B cell (primary cell): ENCODE results near the gene ABHD2. TPM values are rescaled to one million over a fixed set of nuclear protein-coding genes. Genes with fewer than 3 reads are reported as not detected.

ENCODE experiments used
- ATAC-seq: fragments of 200-7000 bp; cut with Tn5 transposase; one replicate; pipeline ENCODE4 v1.10.0; 2021; ENCODE audit warnings: low read depth, mild to moderate bottlenecking, moderate number of reproducible peaks, moderate library complexity
- CTCF ChIA-PET: fragments of 350-600 bp; sonication (Branson Sonifier 250); formaldehyde crosslinking; loops from one replicate; lab custom pipeline; 2021; ENCODE audit warnings: antibody characterized with exemption, inconsistent platforms; lab: Charles Lee
- POLR2A ChIA-PET: fragments of 350-600 bp; sonication (Branson Sonifier 250); formaldehyde crosslinking; loops from one replicate; lab custom pipeline; 2021; ENCODE audit warnings: antibody characterized with exemption; lab: Charles Lee
- DNase-seq: peaks from one replicate; pipeline ENCODE4 v3.0.0; 2013
- H2AFZ ChIP-seq: 2 replicates; pipeline ENCODE4 v1.6.1; 2012; ENCODE audit warnings: mild to moderate bottlenecking, low read depth, low read length; ENCODE audit not compliant: insufficient read depth, poor library complexity, severe bottlenecking
- H3K27ac ChIP-seq, 2 donors: 1 replicate in 1 of 2; 2 replicates in 1 of 2; pipeline ENCODE4 v1.5.1; 2012 to 2013; ENCODE audit warnings: low read length in 2 of 2, mild to moderate bottlenecking in 2 of 2, moderate library complexity in 1 of 2
- H3K27me3 ChIP-seq, 4 experiments: fragments of 200-600 bp in 1 of 4; sonication (generic) in 1 of 4; replicated peaks in 1 of 4; 1 replicate in 2 of 4; 2 replicates in 2 of 4; pipeline versions ENCODE4 v1.6.1 to v1.7.0; 2013 to 2016; ENCODE audit warnings: low read length in 3 of 4, mild to moderate bottlenecking in 2 of 4, mixed read lengths in 1 of 4, moderate library complexity in 1 of 4; ENCODE audit not compliant: insufficient read depth in 4 of 4, control insufficient read depth in 3 of 4; ENCODE audit errors: control extremely low read depth in 1 of 4
- H3K36me3 ChIP-seq, 2 experiments: replicated peaks in 1 of 2; 1 replicate in 1 of 2; 2 replicates in 1 of 2; pipeline versions ENCODE4 v1.6.1 to v1.7.1; 2013; ENCODE audit warnings: low read length in 1 of 2; ENCODE audit not compliant: insufficient read depth in 2 of 2, control insufficient read depth in 1 of 2; ENCODE audit errors: control extremely low read depth in 1 of 2, extremely low read depth in 1 of 2
- H3K4me1 ChIP-seq, 2 donors: fragments of 200-600 bp in 1 of 2; sonication (generic) in 1 of 2; 1 replicate in 1 of 2; 2 replicates in 1 of 2; pipeline versions ENCODE4 v1.5.1 to v1.6.1; 2013 to 2017; ENCODE audit warnings: low read length in 2 of 2; ENCODE audit not compliant: control insufficient read depth in 2 of 2, insufficient read depth in 2 of 2
- H3K4me2 ChIP-seq: replicated peaks from 2 replicates; pipeline ENCODE3; 2012; ENCODE audit warnings: mild to moderate bottlenecking, low read depth, low read length; ENCODE audit not compliant: poor library complexity, severe bottlenecking
- H3K4me3 ChIP-seq, 5 experiments: fragments of 200-600 bp in 1 of 5; sonication (generic) in 1 of 5; 1 replicate in 3 of 5; 2 replicates in 2 of 5; pipeline versions ENCODE4 v1.5.1 to v1.7.0; 2011 to 2016; ENCODE audit warnings: low read length in 4 of 5, mild to moderate bottlenecking in 4 of 5, low read depth in 2 of 5, control low read depth in 1 of 5, moderate library complexity in 1 of 5; ENCODE audit not compliant: insufficient read depth in 1 of 5; ENCODE audit errors: control extremely low read depth in 1 of 5, extremely low read depth in 1 of 5
- H3K79me2 ChIP-seq: fragments of 200-600 bp; sonication (generic); one replicate; pipeline ENCODE4 v1.6.0; 2016; ENCODE audit warnings: low read length; ENCODE audit not compliant: control insufficient read depth, insufficient read depth
- H3K9ac ChIP-seq: fragments of 200-600 bp; sonication (generic); 2 replicates; pipeline ENCODE4 v1.6.1; 2017; ENCODE audit warnings: mild to moderate bottlenecking, low read length, moderate library complexity
- H3K9me3 ChIP-seq, 3 donors: one replicate each; pipeline versions ENCODE4 v1.6.1 to v1.7.1; 2013; ENCODE audit warnings: low read length in 2 of 3; ENCODE audit not compliant: control insufficient read depth in 2 of 3, insufficient read depth in 1 of 3; ENCODE audit errors: control extremely low read depth in 1 of 3
- H4K20me1 ChIP-seq: 2 replicates; pipeline ENCODE4 v1.6.0; 2012; ENCODE audit warnings: mild to moderate bottlenecking, low read length; ENCODE audit not compliant: insufficient read depth, control insufficient read depth, poor library complexity, severe bottlenecking
- H3K27ac Mint-ChIP-seq: one replicate; pipeline ENCODE4 v1.8.0; 2021; ENCODE audit warnings: mixed read lengths
- H3K27me3 Mint-ChIP-seq: one replicate; pipeline ENCODE4 v1.8.0; 2021; ENCODE audit warnings: mixed read lengths
- H3K4me1 Mint-ChIP-seq: one replicate; pipeline ENCODE4 v1.8.0; 2021; ENCODE audit warnings: mixed read lengths
- H3K4me3 Mint-ChIP-seq: one replicate; pipeline ENCODE4 v1.8.0; 2021; ENCODE audit warnings: mixed read lengths
- H3K9me3 Mint-ChIP-seq: one replicate; pipeline ENCODE4 v1.8.0; 2022; ENCODE audit warnings: mixed read lengths; ENCODE audit not compliant: insufficient read depth
- EZH2 ChIP-seq: IDR thresholded peaks from 2 replicates; pipeline ENCODE4 v1.6.1; 2012; ENCODE audit warnings: borderline replicate concordance, low read depth, mild to moderate bottlenecking, moderate library complexity, low read length; ENCODE audit not compliant: insufficient read depth, poor library complexity, severe bottlenecking
- WGBS: methylation state at CpG from one replicate; pipeline ENCODE4 v1.1.5; 2013; ENCODE audit warnings: missing lambda C conversion rate; ENCODE audit not compliant: insufficient coverage; 5-methylcytosine and 5-hydroxymethylcytosine counted together
- intact Hi-C: fragments of 100-400 bp; cut with micrococcal nuclease; formaldehyde crosslinking; loops from one replicate; pipeline ENCODE4 v1.10.0; 2022
- polyA plus RNA-seq: library from polyadenylated mRNA; depleted of rRNA; stranded (reverse); fragments of >200 nt; gene quantifications from 2 replicates; pipeline ENCODE4 v1.2.3, GENCODE V29; 2012
- total RNA-seq, 2 donors: library from RNA; stranded (reverse); fragments of 120-200 nt in 1 of 2; gene quantifications; 1 replicate in 1 of 2; 2 replicates in 1 of 2; pipeline versions ENCODE4 v1.2.3 to v1.2.4, GENCODE V29; 2013 to 2022
- TF ChIP-seq, protein P1 (sequence below): fragments of 200-600 bp; IDR thresholded peaks from one replicate; pipeline ENCODE4 v1.8.0; 2022; ENCODE audit warnings: antibody characterized with exemption, mild to moderate bottlenecking

ABHD2 gene
- total and polyA plus RNA-seq, 2 donors (not counting 1 experiment from before 2014, with no cell fraction given): 7.1 to 45.8 TPM

DNA sequence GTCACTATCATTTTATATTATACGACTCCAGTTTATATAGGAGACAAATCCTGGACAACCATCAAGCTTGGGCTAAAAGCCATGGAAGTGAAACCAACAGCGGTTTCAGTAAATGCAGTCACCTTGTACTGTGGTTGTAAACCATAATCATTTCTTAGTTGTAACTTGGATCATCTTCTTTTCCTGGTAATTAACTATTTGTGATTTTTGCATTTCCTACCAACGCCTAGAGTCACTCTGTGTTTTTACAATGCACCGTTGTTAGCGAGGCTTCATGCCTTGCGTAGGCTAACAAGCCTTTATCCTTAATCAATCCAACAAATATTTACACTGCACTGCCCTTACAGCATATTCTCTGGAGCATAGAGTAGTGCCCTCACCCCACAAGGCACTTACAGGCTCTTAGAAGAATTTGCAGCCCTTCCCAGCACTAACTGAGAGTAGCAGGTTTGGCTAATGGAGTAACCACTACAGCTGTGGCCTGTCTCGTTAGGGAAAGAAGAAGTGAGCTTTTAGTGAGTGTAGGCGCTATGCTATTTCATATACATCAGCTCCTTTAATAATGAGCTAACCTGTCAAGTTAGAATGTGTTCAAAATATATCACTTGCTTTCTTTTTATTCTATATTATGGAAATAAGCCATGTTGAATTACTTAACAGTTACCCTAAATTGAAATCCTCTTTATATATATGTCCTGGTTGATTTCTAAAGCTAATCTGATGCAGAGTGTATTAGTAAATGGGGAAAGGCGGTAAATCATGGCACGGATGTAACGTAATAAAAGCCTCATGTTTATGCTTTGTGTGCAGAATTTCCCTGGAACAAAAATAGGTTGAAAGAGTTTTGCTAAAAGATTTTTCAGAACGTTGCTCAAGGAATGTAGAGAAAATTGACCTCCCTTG, 62.8 kb downstream of the ABHD2 start:
- H3K9me3 ChIP-seq: no peaks in the 10 kb centered on the region
- no peaks in the 10 kb centered on the region for H4K20me1 ChIP-seq
- Mint-ChIP-seq H3K4me1 (no peaks in the 10 kb centered on the region), H3K27me3 (no peaks in the 10 kb centered on the region), H3K27ac (no peak overlapping the region), H3K4me3 (no peak overlapping the region), H3K9me3 (no peaks in the 10 kb centered on the region)
- ATAC-seq (no peak), DNase-seq (no peak)
- peaks cover 6 to 28% of the 10 kb centered on the region in 2 experiments for H3K36me3 ChIP-seq
- ChIA-PET CTCF (interaction anchor here (0.6 to 1.7 kb wide), 6 partner anchors 8 to 322 kb away, joined by 3 to 7 read pairs (median 4); no protein-coding TSS in a partner anchor), POLR2A (no interaction called here)
- H2AFZ ChIP-seq: no peak overlapping the region
- H3K4me2 ChIP-seq: no peak overlapping the region
- no peak overlapping the region for H3K9ac ChIP-seq
- no peak overlapping the region for H3K4me3 ChIP-seq
- no peaks in the 10 kb centered on the region for H3K27me3 ChIP-seq
- intact Hi-C loops: no loop called here
- no peaks in the 10 kb centered on the region for H3K4me1 ChIP-seq
- WGBS: no CpG with 5 or more reads among the region's 12 CpGs
- no peak for TF ChIP-seq EZH2
- TF ChIP-seq, protein P1, sequence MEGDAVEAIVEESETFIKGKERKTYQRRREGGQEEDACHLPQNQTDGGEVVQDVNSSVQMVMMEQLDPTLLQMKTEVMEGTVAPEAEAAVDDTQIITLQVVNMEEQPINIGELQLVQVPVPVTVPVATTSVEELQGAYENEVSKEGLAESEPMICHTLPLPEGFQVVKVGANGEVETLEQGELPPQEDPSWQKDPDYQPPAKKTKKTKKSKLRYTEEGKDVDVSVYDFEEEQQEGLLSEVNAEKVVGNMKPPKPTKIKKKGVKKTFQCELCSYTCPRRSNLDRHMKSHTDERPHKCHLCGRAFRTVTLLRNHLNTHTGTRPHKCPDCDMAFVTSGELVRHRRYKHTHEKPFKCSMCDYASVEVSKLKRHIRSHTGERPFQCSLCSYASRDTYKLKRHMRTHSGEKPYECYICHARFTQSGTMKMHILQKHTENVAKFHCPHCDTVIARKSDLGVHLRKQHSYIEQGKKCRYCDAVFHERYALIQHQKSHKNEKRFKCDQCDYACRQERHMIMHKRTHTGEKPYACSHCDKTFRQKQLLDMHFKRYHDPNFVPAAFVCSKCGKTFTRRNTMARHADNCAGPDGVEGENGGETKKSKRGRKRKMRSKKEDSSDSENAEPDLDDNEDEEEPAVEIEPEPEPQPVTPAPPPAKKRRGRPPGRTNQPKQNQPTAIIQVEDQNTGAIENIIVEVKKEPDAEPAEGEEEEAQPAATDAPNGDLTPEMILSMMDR: no peak
- no peak overlapping the region for H3K27ac ChIP-seq
- no peaks in the 10 kb centered on the region for H3K79me2 ChIP-seq

DNA sequence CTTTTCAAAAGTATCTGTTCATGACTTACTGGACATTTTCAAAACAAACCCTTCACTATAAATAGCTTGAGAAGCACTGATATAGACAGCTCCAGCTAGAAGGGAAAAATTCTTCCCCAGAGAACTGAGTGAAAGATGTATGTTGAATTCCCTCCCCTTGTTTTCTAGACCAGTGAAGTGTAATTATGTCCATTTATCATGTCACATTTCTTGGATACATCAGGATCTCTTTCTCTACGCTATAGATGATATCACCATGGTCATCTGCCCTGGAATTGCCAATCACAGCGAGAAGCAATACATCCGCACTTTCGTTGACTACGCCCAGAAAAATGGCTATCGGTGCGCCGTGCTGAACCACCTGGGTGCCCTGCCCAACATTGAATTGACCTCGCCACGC, 66.9 kb downstream of the ABHD2 start:
- ATAC-seq (no peak), DNase-seq (no peak)
- H3K9me3 Mint-ChIP-seq: no peaks in the 10 kb centered on the region
- ChIA-PET CTCF (interaction anchor here (0.5 kb wide), 1 partner anchor 24 kb away, joined by 3 read pairs; no protein-coding TSS in a partner anchor), POLR2A (no interaction called here)
- WGBS: over 99% methylated on average over 10 of the region's 10 CpGs
- Histone ChIP-seq H3K4me2 (no peak overlapping the region), H3K4me3 (no peak overlapping the region), H3K9ac (no peak overlapping the region), H3K27me3 (no peaks in the 10 kb centered on the region), H2AFZ (no peak overlapping the region), H4K20me1 (no peaks in the 10 kb centered on the region), H3K79me2 (no peaks in the 10 kb centered on the region), H3K27ac (no peak overlapping the region), H3K9me3 (no peaks in the 10 kb centered on the region), H3K36me3 (peaks cover 7 to 43% of the 10 kb centered on the region in 2 experiments), H3K4me1 (no peaks in the 10 kb centered on the region)
- intact Hi-C loops: no loop called here
- H3K4me3 Mint-ChIP-seq: no peak overlapping the region
- no peaks in the 10 kb centered on the region for H3K27me3 Mint-ChIP-seq
- H3K4me1 Mint-ChIP-seq: no peaks in the 10 kb centered on the region
- H3K27ac Mint-ChIP-seq: no peak overlapping the region
- TF ChIP-seq EZH2: no peak
- TF ChIP-seq, protein P1: no peak
